Mesothelial cell of epicardium (in vitro differentiated cells): ENCODE results near the gene CFAP97. TPM values are rescaled to one million over a fixed set of nuclear protein-coding genes. Genes with fewer than 3 reads are reported as not detected.

Experiments used
- DNase-seq, 2 experiments: peaks; one replicate each; pipeline ENCODE4 v3.0.0; 2021; ENCODE audit warnings: low spot score in 2 of 2; ENCODE audit not compliant: unreplicated experiment in 2 of 2
- H3K27ac Mint-ChIP-seq: 2 replicates; pipeline ENCODE4 v1.8.0; 2021; ENCODE audit warnings: mixed read lengths
- H3K27me3 Mint-ChIP-seq: 2 replicates; pipeline ENCODE4 v1.8.0; 2021; ENCODE audit warnings: low read depth, mixed read lengths
- H3K36me3 Mint-ChIP-seq: 2 replicates; pipeline ENCODE4 v1.8.0; 2021; ENCODE audit warnings: mixed read lengths
- H3K4me1 Mint-ChIP-seq: 2 replicates; pipeline ENCODE4 v1.8.0; 2021; ENCODE audit warnings: mixed read lengths
- H3K4me3 Mint-ChIP-seq: 2 replicates; pipeline ENCODE4 v1.8.0; 2021; ENCODE audit warnings: mild to moderate bottlenecking, moderate library complexity, mixed read lengths
- H3K9me3 Mint-ChIP-seq: 2 replicates; pipeline ENCODE4 v1.8.0; 2021; ENCODE audit warnings: mixed read lengths
- CTCF ChIP-seq: fragments of 200-600 bp; sonication (generic); IDR thresholded peaks from one replicate; pipeline ENCODE4 v1.5.0; 2021; ENCODE audit warnings: antibody characterized with exemption; ENCODE audit not compliant: unreplicated experiment
- total RNA-seq: library from RNA; stranded (reverse); gene quantifications from 3 replicates; pipeline ENCODE4 v1.2.1, GENCODE V29; 2021

Gene CFAP97
- total RNA-seq, 1 donor from 2014 or later = 28.2 TPM

GRCh38 chr4:185149392-185149791, 54.4 kb downstream of the CFAP97 start:
- Mint-ChIP-seq H3K4me1 (peaks cover 9% of the 10 kb centered on the region), H3K27me3 (no peaks in the 10 kb centered on the region), H3K27ac (no peak overlapping the region), H3K36me3 (peaks cover 35% of the 10 kb centered on the region), H3K9me3 (no peaks in the 10 kb centered on the region), H3K4me3 (no peak overlapping the region)
- no peak for DNase-seq
- TF ChIP-seq CTCF = no peak

- no peak for TF ChIP-seq CTCF
- no peak for DNase-seq
- peaks cover 2% of the 10 kb centered on the region for H3K27me3 Mint-ChIP-seq
- H3K4me3 Mint-ChIP-seq = no peak overlapping the region
- H3K36me3 Mint-ChIP-seq = peaks cover 9% of the 10 kb centered on the region
- H3K4me1 Mint-ChIP-seq = peaks cover 21% of the 10 kb centered on the region
- no peaks in the 10 kb centered on the region for H3K9me3 Mint-ChIP-seq
- H3K27ac Mint-ChIP-seq = no peak overlapping the region
These were observed 58.2 kb downstream of the CFAP97 start for GRCh38 chr4:185145572-185145971.

DNA sequence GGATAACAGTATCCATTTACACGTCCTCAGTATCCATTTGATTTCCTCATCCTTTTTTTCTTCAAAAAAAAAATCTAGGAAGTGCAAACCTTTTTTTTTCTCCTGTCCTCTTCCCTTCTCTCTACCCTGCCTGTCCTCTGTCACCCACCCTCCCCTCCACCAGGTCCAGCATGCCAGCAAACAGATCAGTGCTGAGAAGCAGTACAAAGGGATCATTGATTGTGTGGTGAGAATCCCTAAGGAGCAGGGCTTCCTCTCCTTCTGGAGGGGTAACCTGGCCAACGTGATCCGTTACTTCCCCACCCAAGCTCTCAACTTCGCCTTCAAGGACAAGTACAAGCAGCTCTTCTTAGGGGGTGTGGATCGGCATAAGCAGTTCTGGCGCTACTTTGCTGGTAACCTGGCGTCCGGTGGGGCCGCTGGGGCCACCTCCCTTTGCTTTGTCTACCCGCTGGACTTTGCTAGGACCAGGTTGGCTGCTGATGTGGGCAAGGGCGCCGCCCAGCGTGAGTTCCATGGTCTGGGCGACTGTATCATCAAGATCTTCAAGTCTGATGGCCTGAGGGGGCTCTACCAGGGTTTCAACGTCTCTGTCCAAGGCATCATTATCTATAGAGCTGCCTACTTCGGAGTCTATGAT, 59.1 kb downstream of the CFAP97 start:
- no peaks in the 10 kb centered on the region for H3K9me3 Mint-ChIP-seq
- TF ChIP-seq CTCF = no peak
- H3K4me3 Mint-ChIP-seq = peak overlapping the region; percentile 49
- peaks cover 2% of the 10 kb centered on the region for H3K27me3 Mint-ChIP-seq
- peaks cover 21% of the 10 kb centered on the region for H3K4me1 Mint-ChIP-seq
- peaks cover 9% of the 10 kb centered on the region for H3K36me3 Mint-ChIP-seq
- H3K27ac Mint-ChIP-seq = no peak overlapping the region
- DNase-seq = no peak

DNA sequence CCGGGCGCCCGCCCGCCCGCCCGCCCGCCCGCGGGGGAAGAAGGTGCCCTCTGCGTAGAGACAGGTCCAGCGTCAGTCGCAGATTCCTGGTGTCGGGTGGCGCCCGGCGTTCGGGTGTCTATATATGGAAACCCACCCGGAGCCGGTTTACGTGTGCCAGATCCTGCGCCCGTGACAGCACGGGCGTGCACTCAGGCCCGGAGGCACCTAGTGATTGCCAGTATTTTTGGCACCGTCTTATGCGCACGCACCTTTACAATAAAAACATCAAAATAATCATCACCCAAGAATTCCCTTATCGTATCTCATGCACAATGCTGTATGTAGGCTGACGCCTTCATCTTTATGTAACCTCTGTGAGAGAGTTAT, 60.2 kb downstream of the CFAP97 start:
- Mint-ChIP-seq H3K36me3 (peaks cover 9% of the 10 kb centered on the region), H3K27ac (peak overlapping the region; percentile 48), H3K27me3 (peaks cover 4% of the 10 kb centered on the region), H3K4me1 (peaks cover 21% of the 10 kb centered on the region), H3K4me3 (peak overlapping the region; percentile 79), H3K9me3 (no peaks in the 10 kb centered on the region)
- no peak for TF ChIP-seq CTCF
- DNase-seq = peak in 1 of 2 experiments; percentile 57

DNA sequence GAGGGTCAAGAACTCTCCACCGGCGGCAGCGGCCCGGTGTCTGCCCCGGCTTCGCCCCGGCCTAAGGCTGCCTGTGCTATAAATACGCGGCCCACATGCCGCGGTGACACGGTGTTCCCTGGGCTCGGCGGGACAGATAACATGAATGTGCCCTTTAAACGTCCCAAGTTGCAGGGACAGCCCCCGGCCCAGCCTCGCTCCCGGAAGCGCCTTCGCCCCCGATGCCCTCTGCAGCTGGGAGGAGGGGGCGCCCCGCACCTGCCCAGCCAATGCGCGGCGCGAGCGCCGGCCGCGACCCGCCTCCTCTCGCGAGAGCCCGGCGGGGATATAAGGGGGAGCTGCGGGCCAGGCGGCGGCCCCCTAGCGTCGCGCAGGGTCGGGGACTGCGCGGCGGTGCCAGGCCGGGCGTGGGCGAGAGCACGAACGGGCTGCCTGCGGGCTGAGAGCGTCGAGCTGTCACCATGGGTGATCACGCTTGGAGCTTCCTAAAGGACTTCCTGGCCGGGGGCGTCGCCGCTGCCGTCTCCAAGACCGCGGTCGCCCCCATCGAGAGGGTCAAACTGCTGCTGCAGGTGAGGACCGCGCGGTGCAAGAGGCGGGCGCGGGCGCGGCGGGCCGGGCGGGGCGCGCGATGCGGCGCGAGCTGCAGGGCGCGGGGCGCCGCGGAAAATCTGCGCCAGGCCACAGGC, 60.7 kb downstream of the CFAP97 start, which contains the start of gene SLC25A4:
SLC25A4 (plus strand) TSS at position 355 of the 689 bp plus-strand sequence; CDS start at position 462, 107 bp downstream.
- peak; percentile 56 for TF ChIP-seq CTCF
- Mint-ChIP-seq H3K4me1 (peaks cover 21% of the 10 kb centered on the region), H3K4me3 (peak within 1 kb of the TSS; percentile 79), H3K27me3 (peaks cover 4% of the 10 kb centered on the region), H3K27ac (peak within 1 kb of the TSS; percentile 75), H3K36me3 (peaks cover 9% of the 10 kb centered on the region), H3K9me3 (no peaks in the 10 kb centered on the region)
- peak; percentile 83 to 88 for DNase-seq
